ENCODE measurements around the gene IRF8. TPM values are rescaled to one million over a fixed set of nuclear protein-coding genes. Genes with fewer than 3 reads are reported as not detected.
A peak's percentile ranks its signal among the peaks of the same experiment; 100 is the strongest.

IRF8 gene
- total RNA-seq, 2 donors from 2014 or later, result 6.2 to 8.2 TPM

DNA sequence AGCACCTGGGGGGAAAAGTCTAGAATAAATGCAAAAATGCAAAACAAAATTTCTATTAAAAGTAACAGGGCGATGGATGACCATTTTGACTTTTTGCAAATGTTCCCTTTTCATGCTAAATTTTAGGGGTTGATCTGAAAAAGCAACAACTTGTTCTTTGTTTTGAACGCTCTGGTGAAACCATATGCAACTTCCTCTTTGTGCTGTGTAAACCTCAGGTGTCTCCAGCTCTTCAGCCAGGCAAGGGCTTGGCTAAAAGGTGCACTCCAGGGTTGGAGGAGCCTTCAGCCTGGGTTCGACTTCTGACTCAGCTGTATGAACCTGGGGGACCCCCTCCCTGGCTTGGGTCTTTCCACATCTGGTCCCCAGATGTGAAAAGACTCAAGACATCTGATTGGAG is 9.5 kb downstream of the IRF8 start:
- intact Hi-C loops (cut with DNase I), result no loop called here
- TF ChIP-seq POLR2A (IDR thresholded peaks at IDR 0.05), result no peak
- TF ChIP-seq, protein P1, sequence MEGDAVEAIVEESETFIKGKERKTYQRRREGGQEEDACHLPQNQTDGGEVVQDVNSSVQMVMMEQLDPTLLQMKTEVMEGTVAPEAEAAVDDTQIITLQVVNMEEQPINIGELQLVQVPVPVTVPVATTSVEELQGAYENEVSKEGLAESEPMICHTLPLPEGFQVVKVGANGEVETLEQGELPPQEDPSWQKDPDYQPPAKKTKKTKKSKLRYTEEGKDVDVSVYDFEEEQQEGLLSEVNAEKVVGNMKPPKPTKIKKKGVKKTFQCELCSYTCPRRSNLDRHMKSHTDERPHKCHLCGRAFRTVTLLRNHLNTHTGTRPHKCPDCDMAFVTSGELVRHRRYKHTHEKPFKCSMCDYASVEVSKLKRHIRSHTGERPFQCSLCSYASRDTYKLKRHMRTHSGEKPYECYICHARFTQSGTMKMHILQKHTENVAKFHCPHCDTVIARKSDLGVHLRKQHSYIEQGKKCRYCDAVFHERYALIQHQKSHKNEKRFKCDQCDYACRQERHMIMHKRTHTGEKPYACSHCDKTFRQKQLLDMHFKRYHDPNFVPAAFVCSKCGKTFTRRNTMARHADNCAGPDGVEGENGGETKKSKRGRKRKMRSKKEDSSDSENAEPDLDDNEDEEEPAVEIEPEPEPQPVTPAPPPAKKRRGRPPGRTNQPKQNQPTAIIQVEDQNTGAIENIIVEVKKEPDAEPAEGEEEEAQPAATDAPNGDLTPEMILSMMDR (IDR thresholded peaks at IDR 0.05), result no peak
- H3K4me1 ChIP-seq, result no peaks in the 10 kb centered on the region
- ATAC-seq, result no peak
- WGBS, 2 donors, result 74 to 79% methylated on average over 3 of the region's 3 CpGs
- H3K9me3 ChIP-seq, result no peaks in the 10 kb centered on the region
- peak overlapping the region in 1 of 4 donors; percentile 67 for H3K27ac ChIP-seq
- H3K27me3 ChIP-seq, result no peaks in the 10 kb centered on the region
- no peak overlapping the region for H3K4me3 ChIP-seq
- H3K36me3 ChIP-seq (replicated peaks in 1 of 2; ENCODE audit: insufficient read depth in 1 of 2, low read depth in 2 of 2), result no peaks in the 10 kb centered on the region
- DNase-seq, result no peak

GRCh38 chr16:85908889-85909589 is 10.1 kb downstream of the IRF8 start:
- DNase-seq (peak in 1 of 4 donors; percentile 53), ATAC-seq (no peak)
- no peaks in the 10 kb centered on the region for H3K36me3 ChIP-seq (replicated peaks in 1 of 2; ENCODE audit: insufficient read depth in 1 of 2, low read depth in 2 of 2)
- H3K4me3 ChIP-seq, result no peak overlapping the region
- H3K4me1 ChIP-seq, result no peaks in the 10 kb centered on the region
- no peaks in the 10 kb centered on the region for H3K27me3 ChIP-seq
- 77 to 91% methylated on average over 10 of the region's 10 CpGs for WGBS, 2 donors
- H3K27ac ChIP-seq, result peak overlapping the region in 1 of 4 donors; percentile 67
- TF ChIP-seq, protein P1 (IDR thresholded peaks at IDR 0.05), result no peak
- TF ChIP-seq POLR2A (IDR thresholded peaks at IDR 0.05), result no peak
- H3K9me3 ChIP-seq, result no peaks in the 10 kb centered on the region
- intact Hi-C loops (cut with DNase I), result no loop called here

- ATAC-seq, result no peak
- Histone ChIP-seq H3K27ac (no peak overlapping the region), H3K4me3 (no peak overlapping the region), H3K4me1 (no peaks in the 10 kb centered on the region), H3K27me3 (no peaks in the 10 kb centered on the region), H3K9me3 (no peaks in the 10 kb centered on the region), H3K36me3 (replicated peaks in 1 of 2; ENCODE audit: insufficient read depth in 1 of 2, low read depth in 2 of 2) (no peaks in the 10 kb centered on the region)
- intact Hi-C loops (cut with DNase I), result no loop called here
- DNase-seq, result no peak
- WGBS, 2 donors, result 77 to 79% methylated on average over 17 of the region's 17 CpGs
- no peak for TF ChIP-seq POLR2A (IDR thresholded peaks at IDR 0.05)
- TF ChIP-seq, protein P1 (IDR thresholded peaks at IDR 0.05), result no peak
These were observed 11.2 kb downstream of the IRF8 start for GRCh38 chr16:85909932-85910853.

DNA sequence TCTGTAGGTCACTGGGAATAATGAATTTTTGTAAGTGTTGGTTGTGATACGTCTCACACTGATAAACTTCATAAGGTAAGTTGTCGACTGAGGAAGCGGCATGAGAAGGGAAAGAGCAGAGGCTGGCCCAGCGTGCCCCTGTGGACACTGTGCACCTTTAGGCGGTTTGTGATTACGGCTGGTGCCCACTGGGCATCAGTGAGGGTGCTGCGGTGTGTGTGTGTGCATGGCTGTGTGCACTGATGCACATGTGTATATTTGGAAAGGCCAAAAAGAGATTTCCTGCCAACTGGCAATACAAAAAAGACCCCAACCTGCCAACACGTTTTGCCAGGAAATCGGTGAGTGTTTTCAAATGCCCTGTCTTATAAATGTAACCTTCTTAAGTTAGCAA is 11.9 kb downstream of the IRF8 start:
- peaks cover under 1% of the 10 kb centered on the region for H3K4me1 ChIP-seq
- 67 to 79% methylated on average over 9 of the region's 9 CpGs for WGBS, 2 donors
- no peak overlapping the region for H3K27ac ChIP-seq
- DNase-seq (no peak), ATAC-seq (no peak)
- no peaks in the 10 kb centered on the region for H3K27me3 ChIP-seq
- intact Hi-C loops (cut with DNase I), result no loop called here
- H3K9me3 ChIP-seq, result no peaks in the 10 kb centered on the region
- no peak overlapping the region for H3K4me3 ChIP-seq
- no peaks in the 10 kb centered on the region for H3K36me3 ChIP-seq (replicated peaks in 1 of 2; ENCODE audit: insufficient read depth in 1 of 2, low read depth in 2 of 2)
- TF ChIP-seq, protein P1 (IDR thresholded peaks at IDR 0.05), result no peak
- TF ChIP-seq POLR2A (IDR thresholded peaks at IDR 0.05), result no peak
